A673 (cell line): ENCODE data around the gene WDFY4.

Source experiments
- CTCF ChIP-seq: fragments of 300-800, 200-600 bp; sonication (generic); conservative IDR thresholded peaks from 2 replicates; pipeline ENCODE4 v1.5.1; 2017; ENCODE audit warnings: low read depth, mild to moderate bottlenecking, antibody characterized with exemption, low read length, moderate library complexity, mixed read lengths
- EZH2 ChIP-seq: fragments of 200-600 bp; sonication (generic); IDR thresholded peaks from 2 replicates; pipeline ENCODE4 v1.6.1; 2017; ENCODE audit warnings: borderline replicate concordance, low read depth, mild to moderate bottlenecking, mixed read lengths, antibody characterized with exemption, low read length; ENCODE audit not compliant: poor library complexity, severe bottlenecking

GRCh38 chr10:49028639-49029038 is 344.0 kb downstream of the WDFY4 start:
- TF ChIP-seq CTCF: no peak
- no peak for TF ChIP-seq EZH2
